ENCODE results near the gene SPATS2L.
"Not testable (repeated sequence)": the region's sequence is repeated elsewhere in the genome, so short reads cannot be mapped to it uniquely, and the experiment has no call there.

SPATS2L gene

DNA sequence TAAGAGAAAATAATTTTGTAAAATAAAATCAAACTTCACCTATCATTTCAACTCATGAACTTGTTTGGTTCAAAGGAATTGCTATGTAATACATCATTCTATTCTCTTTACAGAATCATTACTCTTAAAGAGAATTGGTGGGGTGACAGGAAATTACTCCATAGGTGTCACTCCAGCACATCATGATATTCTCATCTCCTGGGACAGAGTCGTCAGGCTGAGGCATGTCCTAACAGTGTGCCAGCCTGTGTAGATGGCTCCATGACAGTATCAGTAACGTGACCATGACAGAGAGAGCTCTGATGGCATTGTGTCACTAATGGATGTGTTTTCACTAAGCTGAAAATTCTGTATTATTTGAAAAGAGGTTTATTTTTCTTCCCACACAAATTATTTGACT lies 13.9 kb downstream of the SPATS2L start:
- DNase-seq (ENCODE audit: low read depth, low spot score): no peak

- no peak for DNase-seq (ENCODE audit: low read depth, low spot score)
These were observed 14.5 kb downstream of the SPATS2L start for GRCh38 chr2:200320991-200321390.

DNA sequence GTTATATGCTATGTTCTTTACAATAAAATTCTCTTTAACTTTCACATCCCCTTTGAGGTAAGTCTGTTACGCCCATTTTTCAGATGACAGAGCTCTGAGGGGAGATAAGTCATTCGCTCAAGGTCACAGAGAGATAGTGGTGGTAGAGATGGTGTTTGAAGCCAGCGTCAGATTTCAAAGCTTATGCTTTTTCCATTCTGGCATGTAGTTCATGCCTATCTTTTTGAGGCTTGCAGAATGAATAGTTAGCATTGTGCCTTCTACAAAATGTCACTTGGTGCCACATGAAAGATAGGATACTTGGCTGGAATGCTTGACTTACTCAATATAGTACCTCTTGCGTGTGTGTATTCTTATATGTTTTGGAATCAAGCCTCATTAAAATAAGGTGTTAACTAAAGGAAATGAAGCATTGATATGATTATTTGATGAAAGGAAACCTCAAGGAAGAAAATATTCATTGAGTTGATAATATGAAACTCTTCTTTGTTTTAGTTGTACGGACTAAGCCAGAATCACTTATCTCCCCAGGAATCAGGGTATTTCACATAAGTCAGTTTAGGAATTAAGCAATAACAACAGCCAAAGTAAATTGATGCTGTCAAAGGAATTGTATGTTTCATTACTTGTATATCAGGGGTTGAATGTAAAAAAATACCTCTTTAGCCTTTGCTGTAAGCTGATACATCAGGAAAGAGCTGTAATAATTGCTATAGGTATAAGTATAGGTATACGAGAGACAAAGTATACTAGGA lies 15.5 kb downstream of the SPATS2L start:
- DNase-seq (ENCODE audit: low read depth, low spot score): no peak

DNA sequence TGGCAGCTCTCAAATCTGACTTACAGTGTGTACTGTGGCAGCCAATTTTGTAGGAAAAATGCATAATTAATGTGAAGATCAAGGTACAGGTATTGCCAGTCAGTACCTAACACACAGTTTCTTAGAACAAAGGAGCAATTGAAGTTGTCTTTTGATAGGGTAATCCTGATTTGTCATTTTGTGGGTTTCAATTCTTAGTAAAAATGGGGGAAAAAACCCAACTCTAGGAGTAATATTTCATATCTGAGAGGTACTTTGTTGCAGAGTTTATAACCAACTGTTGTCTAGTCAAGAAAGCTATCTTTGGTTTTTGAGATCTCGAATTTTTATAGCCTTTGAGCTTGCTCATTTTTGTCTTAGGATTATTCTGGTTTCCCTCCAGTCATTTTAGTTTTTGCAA lies 16.1 kb downstream of the SPATS2L start:
- DNase-seq (ENCODE audit: low read depth, low spot score): no peak

- no peak for DNase-seq (ENCODE audit: low read depth, low spot score)
These were observed 17.9 kb downstream of the SPATS2L start for GRCh38 chr2:200324362-200324761.

- no peak for DNase-seq (ENCODE audit: low read depth, low spot score)
These were observed 22.9 kb downstream of the SPATS2L start for GRCh38 chr2:200329384-200329783.

DNA sequence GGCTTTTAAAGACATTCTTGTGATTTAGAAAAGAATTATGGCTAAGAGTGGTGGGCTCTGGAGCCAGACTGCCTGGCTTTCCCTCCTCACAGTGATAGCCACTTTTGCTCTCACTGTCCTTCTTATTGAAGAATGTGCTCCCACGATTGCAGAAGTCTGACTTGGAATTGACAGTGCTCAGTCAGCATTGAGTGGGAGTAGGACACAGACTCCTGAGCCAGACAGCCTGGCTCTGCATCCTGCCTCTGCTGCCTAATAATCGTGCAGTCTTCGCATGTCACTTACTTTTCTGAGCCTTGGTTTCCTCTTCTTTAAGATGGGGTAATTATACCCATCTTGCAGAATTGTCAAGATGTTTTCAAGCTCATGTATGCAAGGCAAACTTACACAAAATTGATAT lies 23.3 kb downstream of the SPATS2L start:
- DNase-seq (ENCODE audit: low read depth, low spot score): no peak

- DNase-seq (ENCODE audit: low read depth, low spot score): no peak
These were observed 24.0 kb downstream of the SPATS2L start for GRCh38 chr2:200330351-200331060.

DNA sequence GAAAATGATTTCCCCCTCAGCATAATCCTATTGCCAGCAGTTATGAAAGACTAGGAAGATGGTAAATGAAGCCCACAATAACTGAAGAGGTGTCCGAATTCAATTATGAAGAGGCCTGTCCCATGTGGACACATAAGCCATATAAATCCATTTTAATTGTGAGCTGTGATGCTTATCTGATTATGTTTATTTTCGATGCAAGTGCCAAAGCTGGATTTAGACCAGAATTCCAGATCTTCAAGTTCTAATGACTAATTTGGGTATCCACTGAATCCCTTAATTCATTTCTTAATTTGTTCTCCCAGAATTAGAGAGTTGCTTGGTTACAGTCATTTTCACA lies 24.5 kb downstream of the SPATS2L start:
- DNase-seq (ENCODE audit: low read depth, low spot score): no peak

- no peak for DNase-seq (ENCODE audit: low read depth, low spot score)
These were observed 29.2 kb downstream of the SPATS2L start for GRCh38 chr2:200335657-200336056.

DNA sequence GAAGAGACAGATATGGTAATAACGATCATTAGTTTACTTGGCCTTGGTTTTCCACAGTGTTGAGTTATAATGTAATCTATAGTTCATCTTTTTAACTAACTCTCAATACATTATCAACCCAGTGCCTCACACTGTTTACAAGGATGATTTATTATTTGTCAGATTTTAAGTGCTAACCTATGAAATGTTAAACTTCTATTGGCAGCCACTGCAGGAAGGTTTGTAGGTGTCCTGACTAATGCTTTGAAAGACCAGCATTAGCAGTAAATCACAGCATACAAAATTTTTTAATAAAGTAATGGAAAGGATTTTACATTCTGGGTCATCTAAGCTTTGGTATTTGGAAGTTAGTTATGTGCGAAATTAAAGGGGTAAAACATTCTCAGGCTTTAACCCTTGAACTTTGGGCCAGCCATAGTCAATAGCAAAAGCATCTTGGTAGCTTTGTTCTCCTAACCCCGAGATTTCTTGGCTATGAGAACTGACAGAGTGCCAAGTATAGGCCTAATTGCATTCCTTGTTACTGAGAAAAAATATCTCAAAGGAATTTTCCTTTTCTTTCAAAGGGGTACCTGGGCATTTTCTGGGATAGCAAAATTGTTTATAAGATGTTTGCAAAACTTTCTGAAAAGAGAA lies 30.6 kb downstream of the SPATS2L start:
- no peak for DNase-seq (ENCODE audit: low read depth, low spot score)

DNA sequence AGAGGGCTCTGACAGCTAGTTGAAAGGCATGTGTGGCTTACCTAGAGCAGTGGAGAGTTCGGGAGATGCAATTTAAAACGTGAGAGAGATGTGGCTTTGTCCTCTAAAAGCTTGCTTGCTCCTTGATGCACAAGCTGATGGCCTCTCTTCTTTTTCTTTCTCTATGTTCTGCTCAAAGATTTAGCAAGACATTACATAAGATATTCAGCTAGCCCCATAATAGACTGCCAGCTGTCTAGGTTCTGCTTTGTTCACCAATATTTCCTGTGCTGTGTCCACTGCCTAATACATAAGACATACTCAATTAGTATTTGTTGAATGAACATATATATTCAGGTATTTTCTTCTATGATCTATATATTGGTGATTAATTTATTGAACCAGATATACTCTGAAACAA lies 31.1 kb downstream of the SPATS2L start:
- no peak for DNase-seq (ENCODE audit: low read depth, low spot score)

DNA sequence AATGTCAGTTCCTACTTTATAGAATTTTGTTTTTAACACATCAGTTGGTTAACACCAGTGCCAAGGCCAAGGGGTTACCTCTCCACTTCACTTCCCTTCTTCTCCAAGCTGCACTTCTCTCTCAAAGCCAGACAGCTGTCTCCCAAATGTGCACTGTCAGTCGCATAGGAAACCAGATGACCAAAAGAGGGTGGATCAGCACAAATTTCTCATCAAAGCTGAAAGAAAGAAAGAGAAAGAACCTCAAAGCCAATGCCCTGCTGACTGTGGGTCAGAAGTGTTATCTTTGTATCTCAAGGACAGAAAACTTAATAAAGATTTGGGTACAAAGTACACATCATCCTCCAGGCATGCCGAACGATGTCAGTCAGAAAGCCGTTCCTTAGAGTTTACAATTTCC lies 32.2 kb downstream of the SPATS2L start:
- DNase-seq (ENCODE audit: low read depth, low spot score): no peak

GRCh38 chr2:200340508-200341224 lies 34.2 kb downstream of the SPATS2L start:
- DNase-seq (ENCODE audit: low read depth, low spot score): no peak

- no peak for DNase-seq (ENCODE audit: low read depth, low spot score)
These were observed 34.9 kb downstream of the SPATS2L start for GRCh38 chr2:200341376-200341775.

- no peak for DNase-seq (ENCODE audit: low read depth, low spot score)
These were observed 35.7 kb downstream of the SPATS2L start for GRCh38 chr2:200342235-200342634.

GRCh38 chr2:200342654-200343053 lies 36.2 kb downstream of the SPATS2L start:
- DNase-seq (ENCODE audit: low read depth, low spot score): no peak

DNA sequence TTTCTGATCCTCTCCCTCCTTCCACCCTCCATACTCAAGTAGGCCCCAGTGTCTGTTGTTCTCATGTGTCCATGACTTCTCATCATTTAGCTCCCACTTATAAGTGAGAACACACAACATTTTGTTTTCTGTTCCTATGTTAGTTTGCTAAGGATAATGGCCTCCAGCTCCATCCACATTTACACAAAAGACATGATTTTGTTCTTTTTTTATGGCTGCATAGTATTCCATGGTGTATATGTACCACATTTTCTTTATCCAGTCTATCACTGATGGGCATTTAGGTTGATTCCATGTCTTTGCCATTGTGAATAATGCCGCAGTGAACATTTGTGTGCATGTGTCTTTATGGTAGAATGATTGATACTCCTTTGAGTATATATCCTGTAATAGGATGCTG lies 37.7 kb downstream of the SPATS2L start:
- DNase-seq (ENCODE audit: low read depth, low spot score): not testable (repeated sequence)

GRCh38 chr2:200345975-200346374 lies 39.5 kb downstream of the SPATS2L start:
- DNase-seq (ENCODE audit: low read depth, low spot score): no peak

- no peak for DNase-seq (ENCODE audit: low read depth, low spot score)
These were observed 40.8 kb downstream of the SPATS2L start for GRCh38 chr2:200347301-200347700.

- DNase-seq (ENCODE audit: low read depth, low spot score): no peak
These were observed 42.5 kb downstream of the SPATS2L start for GRCh38 chr2:200348897-200349563.

DNA sequence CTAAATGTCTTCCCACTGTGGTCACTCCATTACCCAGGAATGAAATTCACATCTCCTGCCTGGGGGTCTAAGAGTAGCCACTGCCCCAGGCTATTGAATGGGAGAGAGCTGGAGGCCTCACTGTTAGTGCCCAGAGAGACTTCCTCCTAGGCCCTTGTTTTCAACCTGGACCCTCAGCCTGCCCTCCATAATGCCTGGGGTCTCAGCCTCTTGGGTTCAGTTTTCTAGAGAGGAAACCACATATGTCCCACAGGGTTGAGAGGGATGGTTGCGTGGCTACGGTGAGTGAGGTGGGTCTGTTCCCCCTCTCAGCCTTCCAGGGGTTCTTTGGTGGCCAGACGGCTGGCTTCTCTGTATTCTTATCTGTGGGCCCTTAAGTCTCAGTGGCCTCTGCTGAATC lies 43.4 kb downstream of the SPATS2L start:
- DNase-seq (ENCODE audit: low read depth, low spot score): no peak

Data from brain pericyte (primary cell).